Loucy (cell line): ENCODE measurements around the gene KRT86.
"Not testable (repeated sequence)": the region's sequence is repeated elsewhere in the genome, so short reads cannot be mapped to it uniquely, and the experiment has no call there.

Source experiments
- H2AFZ ChIP-seq: fragments of 200-600 bp; sonication (generic); 2 replicates; pipeline ENCODE4 v1.6.0; 2016; ENCODE audit warnings: antibody characterized with exemption, mild to moderate bottlenecking, low read length, moderate library complexity
- H3F3A ChIP-seq: fragments of 200-600 bp; 2 replicates; pipeline ENCODE4 v1.6.0; 2016; ENCODE audit warnings: antibody characterized with exemption, low read depth, mild to moderate bottlenecking
- H3K27me3 ChIP-seq: fragments of 200-600 bp; sonication (generic); 2 replicates; pipeline ENCODE4 v1.6.1; 2014; ENCODE audit warnings: low read length, mild to moderate bottlenecking; ENCODE audit not compliant: insufficient read depth, poor library complexity, severe bottlenecking
- H3K36me3 ChIP-seq: fragments of 200-600 bp; sonication (generic); 2 replicates; pipeline ENCODE4 v1.6.1; 2016; ENCODE audit warnings: low read length; ENCODE audit not compliant: insufficient read depth
- H3K4me1 ChIP-seq: fragments of 200-600 bp; sonication (generic); 2 replicates; pipeline ENCODE4 v1.5.1; 2014; ENCODE audit warnings: low read length, mild to moderate bottlenecking; ENCODE audit not compliant: insufficient read depth, poor library complexity, severe bottlenecking
- H3K4me2 ChIP-seq: fragments of 200-600 bp; sonication (generic); 2 replicates; pipeline ENCODE4 v1.6.0; 2014; ENCODE audit warnings: antibody characterized with exemption, low read length, low read depth, mild to moderate bottlenecking; ENCODE audit not compliant: poor library complexity, severe bottlenecking
- H3K4me3 ChIP-seq: fragments of 200-600 bp; sonication (generic); 2 replicates; pipeline ENCODE4 v1.5.1; 2014; ENCODE audit warnings: low read length, mild to moderate bottlenecking, mixed read lengths; ENCODE audit not compliant: poor library complexity, severe bottlenecking
- H3K79me2 ChIP-seq: fragments of 200-600 bp; sonication (generic); 2 replicates; pipeline ENCODE4 v1.6.1; 2014; ENCODE audit warnings: low read length; ENCODE audit not compliant: insufficient read depth
- H3K9ac ChIP-seq: fragments of 200-600 bp; sonication (generic); 2 replicates; pipeline ENCODE4 v1.6.0; 2014; ENCODE audit warnings: mild to moderate bottlenecking, low read depth, low read length, moderate library complexity; ENCODE audit not compliant: poor library complexity, severe bottlenecking
- H3K9me2 ChIP-seq: fragments of 200-600 bp; sonication (generic); replicated peaks from 2 replicates; pipeline ENCODE4 v1.6.1; 2016; ENCODE audit warnings: low read depth, low read length, mixed read lengths
- H3K9me3 ChIP-seq: fragments of 200-600 bp; sonication (generic); 2 replicates; pipeline ENCODE4 v1.6.1; 2014; ENCODE audit warnings: mild to moderate bottlenecking, antibody characterized with exemption, low read length, low read depth; ENCODE audit not compliant: insufficient read depth
- H4K20me1 ChIP-seq: fragments of 200-600 bp; sonication (generic); 2 replicates; pipeline ENCODE4 v1.6.0; 2014; ENCODE audit warnings: antibody characterized with exemption, low read length, mild to moderate bottlenecking; ENCODE audit not compliant: insufficient read depth, poor library complexity, severe bottlenecking
- CTCF ChIP-seq: fragments of 200-600 bp; sonication (generic); conservative IDR thresholded peaks from 2 replicates; pipeline ENCODE4 v1.5.1; 2014; ENCODE audit warnings: mild to moderate bottlenecking, antibody characterized with exemption, low read length
- EZH2phosphoT487 ChIP-seq: fragments of 200-600 bp; IDR thresholded peaks from 2 replicates; pipeline ENCODE4 v1.6.1; 2018; ENCODE audit warnings: antibody characterized with exemption, mild to moderate bottlenecking, moderate library complexity, borderline replicate concordance

Gene KRT86

GRCh38 chr12:52239767-52240166 lies 34.7 kb upstream of the KRT86 start:
- no peaks in the 10 kb centered on the region for H3K9me3 ChIP-seq
- TF ChIP-seq CTCF, result no peak
- no peak for TF ChIP-seq EZH2phosphoT487
- H3K9ac ChIP-seq, result no peak overlapping the region
- H3K9me2 ChIP-seq, result no peaks in the 10 kb centered on the region
- no peaks in the 10 kb centered on the region for H3K79me2 ChIP-seq
- H3K36me3 ChIP-seq, result no peaks in the 10 kb centered on the region
- H3K4me1 ChIP-seq, result no peaks in the 10 kb centered on the region
- H3K4me3 ChIP-seq, result no peak overlapping the region
- no peaks in the 10 kb centered on the region for H3F3A ChIP-seq
- H3K27me3 ChIP-seq, result no peaks in the 10 kb centered on the region
- no peaks in the 10 kb centered on the region for H4K20me1 ChIP-seq
- H2AFZ ChIP-seq, result no peak overlapping the region
- H3K4me2 ChIP-seq, result no peak overlapping the region

GRCh38 chr12:52240247-52240646 lies 34.2 kb upstream of the KRT86 start:
- H3K4me1 ChIP-seq, H3F3A ChIP-seq, H3K9ac ChIP-seq, H3K27me3 ChIP-seq, H3K9me2 ChIP-seq, H2AFZ ChIP-seq, H3K79me2 ChIP-seq, H3K9me3 ChIP-seq, H3K36me3 ChIP-seq, H4K20me1 ChIP-seq, H3K4me3 ChIP-seq, H3K4me2 ChIP-seq: not testable (repeated sequence)

- Histone ChIP-seq H3F3A (no peaks in the 10 kb centered on the region), H2AFZ (no peak overlapping the region), H3K9me2 (no peaks in the 10 kb centered on the region), H3K79me2 (no peaks in the 10 kb centered on the region), H3K36me3 (no peaks in the 10 kb centered on the region), H3K4me2 (no peak overlapping the region), H3K4me1 (no peaks in the 10 kb centered on the region), H3K27me3 (no peaks in the 10 kb centered on the region), H4K20me1 (no peaks in the 10 kb centered on the region), H3K9ac (no peak overlapping the region), H3K4me3 (no peak overlapping the region), H3K9me3 (no peaks in the 10 kb centered on the region)
- TF ChIP-seq CTCF (no peak), EZH2phosphoT487 (no peak)
Observed at GRCh38 chr12:52241205-52241842, 33.1 kb upstream of the KRT86 start.
